ENCODE data around the gene AMPH.

GRCh38 chr7:38625866-38626265 is 5.3 kb downstream of the AMPH start:
- TF ChIP-seq USF2 (CRISPR knock-in tag; IDR thresholded peaks at IDR 0.05), result no peak
- no peak for TF ChIP-seq CTCF (IDR thresholded peaks at IDR 0.05)
- TF ChIP-seq ESRRA (CRISPR knock-in tag; IDR thresholded peaks at IDR 0.05; ENCODE audit: borderline replicate concordance), result no peak
